GM12892 (cell line): ENCODE measurements around the gene UBN1.

Source experiments
- POLR2A ChIP-seq: IDR thresholded peaks from 2 replicates; pipeline ENCODE4 v1.6.1; 2011; ENCODE audit warnings: low read depth, low read length, control low read depth
- POLR2AphosphoS5 ChIP-seq: IDR thresholded peaks from 2 replicates; pipeline ENCODE4 v1.6.1; 2011; ENCODE audit warnings: low read depth, low read length, control low read depth
- TAF1 ChIP-seq: IDR thresholded peaks from 2 replicates; pipeline ENCODE4 v1.6.1; 2011; ENCODE audit warnings: low read depth, mild to moderate bottlenecking, control low read depth, low read length, borderline replicate concordance

DNA sequence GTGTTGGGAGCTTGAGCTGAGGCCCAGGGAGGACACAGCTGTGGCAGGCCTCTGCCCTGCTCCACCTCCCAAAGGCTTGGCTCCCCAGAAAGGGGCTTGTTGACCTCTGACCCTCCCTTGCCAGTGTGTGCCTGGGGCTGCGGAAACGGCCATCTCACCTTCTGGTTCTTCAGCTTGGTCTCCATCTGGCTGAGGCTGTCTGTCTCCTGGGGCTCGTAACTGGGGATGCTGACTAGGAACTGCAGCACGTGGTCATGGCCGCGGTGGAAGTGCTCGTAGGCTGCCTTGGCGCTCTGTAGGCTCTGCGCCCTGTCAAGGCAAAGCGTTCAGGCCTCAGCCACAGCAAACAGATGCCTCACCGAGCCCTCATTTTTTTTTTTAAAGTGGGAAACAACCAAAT, 42.7 kb downstream of the UBN1 start:
- no peak for TF ChIP-seq POLR2A
- TF ChIP-seq POLR2AphosphoS5, result no peak
- TF ChIP-seq TAF1, result no peak
